IPS-18a (cell line): ENCODE measurements around the gene JMJD6.
"Not testable (repeated sequence)": the region's sequence is repeated elsewhere in the genome, so short reads cannot be mapped to it uniquely, and the experiment has no call there.

ENCODE experiments used
- H3K27ac ChIP-seq: one replicate; pipeline ENCODE4 v1.5.1; 2013; ENCODE audit warnings: low read length
- H3K27me3 ChIP-seq: one replicate; pipeline ENCODE4 v1.6.1; 2013; ENCODE audit warnings: mild to moderate bottlenecking, low read length; ENCODE audit not compliant: control insufficient read depth, insufficient read depth
- H3K36me3 ChIP-seq: one replicate; pipeline ENCODE4 v1.6.1; 2013; ENCODE audit warnings: low read depth, low read length; ENCODE audit not compliant: control insufficient read depth
- H3K4me1 ChIP-seq: one replicate; pipeline ENCODE4 v1.6.1; 2013; ENCODE audit warnings: low read depth, low read length; ENCODE audit not compliant: control insufficient read depth
- H3K4me3 ChIP-seq: one replicate; pipeline ENCODE4 v1.5.1; 2013; ENCODE audit warnings: low read length
- H3K9ac ChIP-seq: one replicate; pipeline ENCODE4 v1.6.1; 2013; ENCODE audit warnings: mild to moderate bottlenecking, low read length, moderate library complexity
- H3K9me3 ChIP-seq: one replicate; pipeline ENCODE4 v1.6.1; 2013; ENCODE audit warnings: low read depth, low read length; ENCODE audit not compliant: control insufficient read depth

JMJD6 gene

GRCh38 chr17:76745785-76746184, 19.4 kb upstream of the JMJD6 start:
- H3K27me3 ChIP-seq, H3K4me3 ChIP-seq, H3K27ac ChIP-seq, H3K4me1 ChIP-seq, H3K9ac ChIP-seq, H3K9me3 ChIP-seq: not testable (repeated sequence)
- peaks cover 29% of the 10 kb centered on the region for H3K36me3 ChIP-seq

- H3K4me3 ChIP-seq, result no peak overlapping the region
- no peaks in the 10 kb centered on the region for H3K9me3 ChIP-seq
- peaks cover 32% of the 10 kb centered on the region for H3K36me3 ChIP-seq
- no peaks in the 10 kb centered on the region for H3K4me1 ChIP-seq
- H3K9ac ChIP-seq, result no peak overlapping the region
- no peaks in the 10 kb centered on the region for H3K27me3 ChIP-seq
- no peak overlapping the region for H3K27ac ChIP-seq
Measured at GRCh38 chr17:76744747-76745146, 18.3 kb upstream of the JMJD6 start.

- H3K27me3 ChIP-seq, result no peaks in the 10 kb centered on the region
- H3K27ac ChIP-seq, result no peak overlapping the region
- H3K9me3 ChIP-seq, result no peaks in the 10 kb centered on the region
- peaks cover 7% of the 10 kb centered on the region for H3K4me1 ChIP-seq
- H3K4me3 ChIP-seq, result no peak overlapping the region
- no peak overlapping the region for H3K9ac ChIP-seq
- H3K36me3 ChIP-seq, result peaks cover 32% of the 10 kb centered on the region
Measured at GRCh38 chr17:76742958-76743357, 16.6 kb upstream of the JMJD6 start.

- H3K36me3 ChIP-seq, result peaks cover 35% of the 10 kb centered on the region
- no peak overlapping the region for H3K9ac ChIP-seq
- H3K27ac ChIP-seq, result no peak overlapping the region
- no peaks in the 10 kb centered on the region for H3K27me3 ChIP-seq
- no peak overlapping the region for H3K4me3 ChIP-seq
- H3K9me3 ChIP-seq, result no peaks in the 10 kb centered on the region
- peaks cover 7% of the 10 kb centered on the region for H3K4me1 ChIP-seq
Measured at GRCh38 chr17:76740329-76741118, 14.1 kb upstream of the JMJD6 start.

- Histone ChIP-seq H3K4me1 (peaks cover 12% of the 10 kb centered on the region), H3K36me3 (peaks cover 37% of the 10 kb centered on the region), H3K9ac (peak overlapping the region; percentile 90)
- not testable (repeated sequence) for H3K27ac ChIP-seq, H3K27me3 ChIP-seq, H3K4me3 ChIP-seq, H3K9me3 ChIP-seq
Measured at GRCh38 chr17:76739568-76740115, 13.2 kb upstream of the JMJD6 start.

- Histone ChIP-seq H3K27me3 (no peaks in the 10 kb centered on the region), H3K4me3 (peak overlapping the region; percentile 80), H3K9ac (peak overlapping the region; percentile 90), H3K4me1 (peaks cover 19% of the 10 kb centered on the region), H3K27ac (peak overlapping the region; percentile 2), H3K9me3 (no peaks in the 10 kb centered on the region), H3K36me3 (peaks cover 42% of the 10 kb centered on the region)
Measured at GRCh38 chr17:76738468-76738850, 12.1 kb upstream of the JMJD6 start.

GRCh38 chr17:76737676-76738467, 11.5 kb upstream of the JMJD6 start, which contains the start of gene MFSD11:
Gene MFSD11 (plus strand): TSS chr17:76738119. CDS start chr17:76738353, 234 bp downstream.
- Histone ChIP-seq H3K27me3 (no peaks in the 10 kb centered on the region), H3K27ac (peak within 1 kb of the TSS; percentile 96), H3K4me3 (peak within 1 kb of the TSS; percentile 90), H3K9ac (peak within 1 kb of the TSS; percentile 99), H3K36me3 (peaks cover 47% of the 10 kb centered on the region), H3K9me3 (no peaks in the 10 kb centered on the region), H3K4me1 (peaks cover 19% of the 10 kb centered on the region)

GRCh38 chr17:76737082-76737675, 10.8 kb upstream of the JMJD6 start, which contains the start of gene SRSF2:
Gene SRSF2 (minus strand): TSS chr17:76737331. CDS start chr17:76737160, 171 bp downstream.
- Histone ChIP-seq H3K27me3 (no peaks in the 10 kb centered on the region), H3K36me3 (peaks cover 49% of the 10 kb centered on the region), H3K4me3 (peak within 1 kb of the TSS; percentile 90), H3K4me1 (peaks cover 19% of the 10 kb centered on the region), H3K9me3 (no peaks in the 10 kb centered on the region), H3K27ac (peak within 1 kb of the TSS; percentile 96), H3K9ac (peak within 1 kb of the TSS; percentile 99)

- Histone ChIP-seq H3K27me3 (no peaks in the 10 kb centered on the region), H3K27ac (peak overlapping the region; percentile 96), H3K4me1 (peaks cover 19% of the 10 kb centered on the region), H3K9me3 (no peaks in the 10 kb centered on the region), H3K36me3 (peaks cover 49% of the 10 kb centered on the region), H3K9ac (peak overlapping the region; percentile 99), H3K4me3 (peak overlapping the region; percentile 90)
Measured at GRCh38 chr17:76736349-76737081, 10.1 kb upstream of the JMJD6 start.

GRCh38 chr17:76735586-76736348, 9.4 kb upstream of the JMJD6 start:
- Histone ChIP-seq H3K4me3 (peak overlapping the region; percentile 90), H3K27me3 (no peaks in the 10 kb centered on the region), H3K27ac (peak overlapping the region; percentile 14), H3K4me1 (peaks cover 19% of the 10 kb centered on the region), H3K9ac (peak overlapping the region; percentile 99), H3K9me3 (no peaks in the 10 kb centered on the region), H3K36me3 (peaks cover 48% of the 10 kb centered on the region)
